Ovary (tissue), 9 donors: ENCODE data around the gene CENPX. TPM values are rescaled to one million over a fixed set of nuclear protein-coding genes. Genes with fewer than 3 reads are reported as not detected.

Source experiments
- DNase-seq, 5 donors: peaks; one replicate each; pipeline ENCODE4 v3.0.0-alpha.2; 2019 to 2020
- H3K27ac ChIP-seq, 2 donors: fragments of 200-600 bp; one replicate each; pipeline versions ENCODE4 v1.5.1 to v1.8.0; 2019 to 2022
- H3K27me3 ChIP-seq: fragments of 200-600 bp; one replicate; pipeline ENCODE4 v1.8.0; 2022
- H3K36me3 ChIP-seq: fragments of 200-600 bp; sonication (generic); one replicate; pipeline ENCODE4 v1.5.1; 2019
- H3K4me1 ChIP-seq: one replicate; pipeline ENCODE4 v1.8.1; 2013; ENCODE audit warnings: mild to moderate bottlenecking, moderate library complexity; ENCODE audit not compliant: insufficient read depth
- H3K4me3 ChIP-seq: fragments of 200-600 bp; sonication (generic); one replicate; pipeline ENCODE4 v1.5.1; 2017
- H3K9me3 ChIP-seq, 2 donors: fragments of 200-600 bp in 1 of 2; sonication (generic) in 1 of 2; one replicate each; pipeline versions ENCODE4 v1.5.1 to v1.8.1; 2013 to 2019; ENCODE audit warnings: mild to moderate bottlenecking in 1 of 2, moderate library complexity in 1 of 2
- EP300 ChIP-seq: sonication (generic); formaldehyde crosslinking; IDR thresholded peaks from one replicate; pipeline ENCODE4 v1.6.1; 2017; ENCODE audit warnings: antibody characterized with exemption
- POLR2A ChIP-seq: fragments of 450-650 bp; IDR thresholded peaks from one replicate; pipeline ENCODE4 v1.6.1; 2017; ENCODE audit warnings: antibody characterized with exemption, mild to moderate bottlenecking, moderate library complexity
- WGBS, 3 donors: extraction: QIAGEN DNeasy Blood & Tissue Kit in 1 of 3; methylation state at CpG; one replicate each; pipeline versions ENCODE4 v1.1.5 to v1.1.7; 2013 to 2017; 5-methylcytosine and 5-hydroxymethylcytosine counted together
- intact Hi-C, 4 donors: fragments of 100-400 bp; cut with DNase I; formaldehyde crosslinking; loops; one replicate each; pipeline versions ENCODE4 v1.11.0 to v1.15.1; 2022 to 2023
- polyA plus RNA-seq, 2 donors: library from polyadenylated mRNA; stranded (reverse); fragments of 200-250 nt in 1 of 2; fragments of 350-450 nt in 1 of 2; fragmentation: Illumina TruSeq in 1 of 2; extraction: RNeasy Lipid Tissue Mini Kit (QIAGEN cat#74804) in 1 of 2; gene quantifications; one replicate each; pipeline ENCODE4 v1.2.3, GENCODE V29; 2013 to 2014
- total RNA-seq, 7 donors: library from RNA; depleted of rRNA in 2 of 7; stranded (reverse); fragments of >200 nt in 2 of 7; fragmentation: NEBNext Ultra II Directional in 3 of 7; extraction: Animal tissue kit (Norgen Biotek cat#: 25700) in 3 of 7; gene quantifications; one replicate each; pipeline versions ENCODE4 v1.1.0 to v1.2.4, GENCODE V29; 2016 to 2023
- TF ChIP-seq, protein P1 (sequence below), 3 donors: fragments of 450-650 bp in 2 of 3; fragments of 200-600 bp in 1 of 3; IDR thresholded peaks; one replicate each; pipeline versions ENCODE4 v1.5.1 to v1.8.0; 2016 to 2022; ENCODE audit warnings: antibody characterized with exemption in 3 of 3, mild to moderate bottlenecking in 1 of 3
- donor health status: DM: no; HTN: no; CAD: no; lungs with moderate emphysema.
- donor health status: DM: no; HTN: no; CAD: no.
- donor health status: Bipolar disorder and iron deficiency.
- donor health status: DM: yes; HTN: yes; CAD: no.
- donor health status: DM: no; HTN: no; CAD: no.
- donor health status: DM: yes; HTN: yes; CAD: no.

Gene CENPX
- total and polyA plus RNA-seq, 9 donors = 3.3 to 68.8 (median 35.3) TPM

DNA sequence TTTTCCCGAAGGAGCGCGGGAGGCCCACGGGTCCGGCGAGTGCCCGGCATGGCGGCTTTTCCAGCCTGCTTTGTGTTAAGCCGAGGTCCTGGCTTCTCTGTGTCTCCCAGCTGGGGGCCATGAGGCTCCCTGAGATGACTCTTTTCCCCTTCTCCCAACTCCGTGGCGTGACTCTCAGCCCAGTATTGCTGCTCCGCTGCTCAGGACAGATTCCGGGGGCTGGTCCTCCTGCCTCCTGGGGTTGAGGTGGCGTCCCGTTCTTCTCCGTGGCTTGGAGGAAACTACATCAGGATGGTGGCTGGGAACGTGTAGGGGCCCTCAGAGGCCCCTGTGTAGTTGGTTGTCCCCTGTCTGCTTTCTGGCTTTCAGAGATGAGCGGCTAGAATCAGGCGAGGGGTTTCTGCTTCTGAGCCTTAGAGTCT lies 30.0 kb upstream of the CENPX start:
- Histone ChIP-seq H3K27me3 (no peaks in the 10 kb centered on the region), H3K9me3 (no peaks in the 10 kb centered on the region), H3K36me3 (no peaks in the 10 kb centered on the region), H3K4me3 (peak overlapping the region; percentile 59), H3K27ac (no peak overlapping the region), H3K4me1 (peaks cover 9% of the 10 kb centered on the region)
- DNase-seq = peak in 1 of 5 donors; percentile 15
- intact Hi-C loops = loop anchor here in 1 of 4 donors (10.0 kb wide), 1 partner anchor 58 kb away; no protein-coding TSS in a partner anchor
- WGBS, 3 donors = 16 to 29% (median 18%) methylated on average over 16 to 19 of the region's 19 CpGs
- no peak for TF ChIP-seq EP300
- no peak for TF ChIP-seq POLR2A
- TF ChIP-seq, protein P1, sequence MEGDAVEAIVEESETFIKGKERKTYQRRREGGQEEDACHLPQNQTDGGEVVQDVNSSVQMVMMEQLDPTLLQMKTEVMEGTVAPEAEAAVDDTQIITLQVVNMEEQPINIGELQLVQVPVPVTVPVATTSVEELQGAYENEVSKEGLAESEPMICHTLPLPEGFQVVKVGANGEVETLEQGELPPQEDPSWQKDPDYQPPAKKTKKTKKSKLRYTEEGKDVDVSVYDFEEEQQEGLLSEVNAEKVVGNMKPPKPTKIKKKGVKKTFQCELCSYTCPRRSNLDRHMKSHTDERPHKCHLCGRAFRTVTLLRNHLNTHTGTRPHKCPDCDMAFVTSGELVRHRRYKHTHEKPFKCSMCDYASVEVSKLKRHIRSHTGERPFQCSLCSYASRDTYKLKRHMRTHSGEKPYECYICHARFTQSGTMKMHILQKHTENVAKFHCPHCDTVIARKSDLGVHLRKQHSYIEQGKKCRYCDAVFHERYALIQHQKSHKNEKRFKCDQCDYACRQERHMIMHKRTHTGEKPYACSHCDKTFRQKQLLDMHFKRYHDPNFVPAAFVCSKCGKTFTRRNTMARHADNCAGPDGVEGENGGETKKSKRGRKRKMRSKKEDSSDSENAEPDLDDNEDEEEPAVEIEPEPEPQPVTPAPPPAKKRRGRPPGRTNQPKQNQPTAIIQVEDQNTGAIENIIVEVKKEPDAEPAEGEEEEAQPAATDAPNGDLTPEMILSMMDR (IDR thresholded peaks at IDR 0.05) = no peak

DNA sequence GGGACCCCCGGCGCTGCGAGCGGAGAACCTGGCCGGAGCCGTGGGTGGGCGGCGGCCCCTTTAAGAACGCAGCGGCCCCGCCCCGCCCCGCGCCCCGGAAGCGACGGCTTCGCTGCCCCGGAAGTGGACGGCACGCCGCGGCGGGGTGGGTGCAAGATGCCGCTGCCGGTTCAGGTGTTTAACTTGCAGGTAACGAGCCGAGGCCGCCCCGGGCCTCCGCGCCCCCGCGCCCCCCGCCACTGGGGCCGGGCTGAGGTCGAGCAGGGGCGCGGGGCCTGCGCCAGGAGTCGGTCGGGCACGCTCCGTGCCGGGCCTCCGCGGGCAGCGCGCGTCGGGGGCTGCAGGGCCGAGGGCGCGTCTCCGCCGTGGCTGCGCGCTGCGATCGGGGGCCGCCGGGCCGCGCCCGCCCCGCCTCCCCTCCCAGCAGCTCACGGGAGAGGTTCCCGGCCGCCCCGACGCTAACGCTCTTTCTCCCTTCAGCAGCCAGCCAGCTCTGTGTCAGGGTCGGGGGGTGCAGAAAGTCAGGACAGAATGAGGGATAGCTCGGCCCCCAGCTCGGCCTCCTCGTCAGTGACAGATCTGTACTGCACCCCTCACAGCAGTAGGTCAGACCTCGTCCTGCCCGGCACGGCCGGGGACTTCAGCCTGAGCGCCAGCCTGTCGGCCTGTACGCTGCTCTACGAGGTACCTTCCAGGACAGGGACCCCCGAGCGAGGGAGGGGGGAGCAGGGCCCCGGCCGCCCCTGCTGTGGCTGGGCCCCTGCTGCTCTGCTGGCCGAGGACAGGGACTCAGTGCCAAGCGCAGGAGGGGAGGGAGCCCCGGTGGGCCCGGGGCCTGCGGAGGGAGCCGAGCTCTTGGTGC lies 29.3 kb upstream of the CENPX start, which contains the start of the genes GPS1 and RFNG:
GPS1 (plus strand) TSS at position 123 of the 862 bp plus-strand sequence; CDS start at position 157, 34 bp downstream.
RFNG (minus strand) TSS at position 36 of the 862 bp plus-strand sequence. CDS start 45 bp downstream, outside the sequence.
- 0 to 1% (median 0%) methylated on average over 44 to 93 of the region's 94 CpGs for WGBS, 3 donors
- TF ChIP-seq, protein P1 (IDR thresholded peaks at IDR 0.05) = no peak
- TF ChIP-seq POLR2A = no peak
- no peak for TF ChIP-seq EP300
- peak within 1 kb of the TSS; percentile 36 to 75 for H3K27ac ChIP-seq
- H3K9me3 ChIP-seq = no peaks in the 10 kb centered on the region
- peaks cover 9% of the 10 kb centered on the region for H3K4me1 ChIP-seq
- intact Hi-C loops = loop anchor here in 1 of 4 donors (10.0 kb wide), 1 partner anchor 57 kb away; no protein-coding TSS in a partner anchor
- peak; percentile 71 to 85 (median 79) for DNase-seq
- H3K27me3 ChIP-seq = no peaks in the 10 kb centered on the region
- no peaks in the 10 kb centered on the region for H3K36me3 ChIP-seq
- peak within 1 kb of the TSS; percentile 59 for H3K4me3 ChIP-seq

DNA sequence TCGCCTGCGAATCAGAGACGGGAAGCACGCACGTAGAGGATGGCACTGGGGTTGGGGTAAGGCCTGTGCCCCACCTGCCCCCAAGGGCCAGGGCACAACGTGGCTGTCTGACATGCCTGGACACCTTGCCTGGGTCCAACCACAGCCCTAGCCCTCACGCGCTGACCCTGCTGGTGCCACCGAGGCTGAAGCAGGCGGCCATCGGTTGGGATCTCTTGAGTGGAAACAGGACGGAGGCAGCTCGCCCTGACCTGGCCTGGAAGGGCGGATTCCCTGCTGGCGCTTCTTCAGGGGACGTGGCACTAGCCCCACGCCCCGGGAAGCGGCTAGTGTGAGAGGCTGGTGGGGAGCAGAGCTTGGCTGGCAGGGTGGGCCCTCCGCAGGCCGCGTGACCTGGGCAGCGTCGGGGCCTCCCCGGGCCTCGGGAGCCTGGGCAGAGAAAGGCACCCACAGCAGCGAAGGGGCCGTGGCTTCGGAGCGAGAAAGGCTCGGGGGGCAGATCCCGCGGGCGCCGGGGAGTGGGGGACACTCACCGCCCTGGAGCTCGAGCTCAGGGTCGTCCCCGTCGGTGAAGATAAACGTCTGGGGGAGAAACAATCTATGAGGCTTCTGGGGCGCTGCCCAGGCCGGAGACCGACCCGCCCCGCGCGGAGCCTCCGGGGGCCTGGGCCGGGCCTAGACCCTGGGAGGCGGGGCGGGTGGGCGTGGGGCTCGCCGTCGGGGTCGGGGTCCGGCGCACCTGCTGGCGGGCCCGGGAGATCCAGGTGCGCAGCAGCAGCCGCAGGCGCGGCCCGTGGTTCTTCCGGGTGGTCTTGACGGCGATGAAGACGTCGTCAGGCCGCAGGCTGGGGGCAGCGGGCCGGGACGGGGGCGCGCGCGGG lies 28.3 kb upstream of the CENPX start:
- DNase-seq = peak in 3 of 5 donors; percentile 21 to 29 (median 27)
- H3K27me3 ChIP-seq = no peaks in the 10 kb centered on the region
- H3K4me1 ChIP-seq = peaks cover 9% of the 10 kb centered on the region
- peak overlapping the region; percentile 59 for H3K4me3 ChIP-seq
- no peaks in the 10 kb centered on the region for H3K36me3 ChIP-seq
- H3K9me3 ChIP-seq = no peaks in the 10 kb centered on the region
- peak overlapping the region; percentile 36 to 75 for H3K27ac ChIP-seq
- 9 to 19% (median 12%) methylated on average over 41 to 79 of the region's 79 CpGs for WGBS, 3 donors
- intact Hi-C loops = loop anchor here in 1 of 4 donors (10.0 kb wide), 1 partner anchor 56 kb away; no protein-coding TSS in a partner anchor
- TF ChIP-seq POLR2A (no peak), EP300 (no peak)
- TF ChIP-seq, protein P1 (IDR thresholded peaks at IDR 0.05) = no peak
